ENCODE data around the gene KLK14.

Gene KLK14

GRCh38 chr19:51121257-51121656, 38.6 kb upstream of the KLK14 start:
- Histone ChIP-seq H3K79me2 (ENCODE audit: insufficient read depth, low read length) (no peaks in the 10 kb centered on the region), H2AFZ (ENCODE audit: low read length) (no peak overlapping the region), H4K20me1 (ENCODE audit: insufficient read depth, low read length, poor library complexity, severe bottlenecking) (no peaks in the 10 kb centered on the region), H3K4me3 (ENCODE audit: low read length, poor library complexity, severe bottlenecking) (no peak overlapping the region), H3K36me3 (ENCODE audit: insufficient read depth, low read length) (no peaks in the 10 kb centered on the region), H3K4me1 (ENCODE audit: insufficient read depth, low read length, poor library complexity, severe bottlenecking) (no peaks in the 10 kb centered on the region), H3F3A (ENCODE audit: low read depth) (no peaks in the 10 kb centered on the region), H3K4me2 (ENCODE audit: low read depth, low read length, poor library complexity, severe bottlenecking) (no peak overlapping the region), H3K9ac (ENCODE audit: low read depth, low read length, poor library complexity, severe bottlenecking) (no peak overlapping the region), H3K27me3 (ENCODE audit: insufficient read depth, low read length, poor library complexity, severe bottlenecking) (no peaks in the 10 kb centered on the region), H3K9me2 (replicated peaks; ENCODE audit: low read depth, low read length) (no peaks in the 10 kb centered on the region), H3K9me3 (ENCODE audit: insufficient read depth, low read depth, low read length) (no peaks in the 10 kb centered on the region)
- TF ChIP-seq EZH2phosphoT487 (IDR thresholded peaks at IDR 0.05; ENCODE audit: borderline replicate concordance), result no peak
- TF ChIP-seq, protein P1, sequence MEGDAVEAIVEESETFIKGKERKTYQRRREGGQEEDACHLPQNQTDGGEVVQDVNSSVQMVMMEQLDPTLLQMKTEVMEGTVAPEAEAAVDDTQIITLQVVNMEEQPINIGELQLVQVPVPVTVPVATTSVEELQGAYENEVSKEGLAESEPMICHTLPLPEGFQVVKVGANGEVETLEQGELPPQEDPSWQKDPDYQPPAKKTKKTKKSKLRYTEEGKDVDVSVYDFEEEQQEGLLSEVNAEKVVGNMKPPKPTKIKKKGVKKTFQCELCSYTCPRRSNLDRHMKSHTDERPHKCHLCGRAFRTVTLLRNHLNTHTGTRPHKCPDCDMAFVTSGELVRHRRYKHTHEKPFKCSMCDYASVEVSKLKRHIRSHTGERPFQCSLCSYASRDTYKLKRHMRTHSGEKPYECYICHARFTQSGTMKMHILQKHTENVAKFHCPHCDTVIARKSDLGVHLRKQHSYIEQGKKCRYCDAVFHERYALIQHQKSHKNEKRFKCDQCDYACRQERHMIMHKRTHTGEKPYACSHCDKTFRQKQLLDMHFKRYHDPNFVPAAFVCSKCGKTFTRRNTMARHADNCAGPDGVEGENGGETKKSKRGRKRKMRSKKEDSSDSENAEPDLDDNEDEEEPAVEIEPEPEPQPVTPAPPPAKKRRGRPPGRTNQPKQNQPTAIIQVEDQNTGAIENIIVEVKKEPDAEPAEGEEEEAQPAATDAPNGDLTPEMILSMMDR (conservative IDR thresholded peaks at IDR 0.05; ENCODE audit: low read length), result no peak

- Histone ChIP-seq H3K27me3 (ENCODE audit: insufficient read depth, low read length, poor library complexity, severe bottlenecking) (no peaks in the 10 kb centered on the region), H3K4me3 (ENCODE audit: low read length, poor library complexity, severe bottlenecking) (no peak overlapping the region), H2AFZ (ENCODE audit: low read length) (no peak overlapping the region), H3F3A (ENCODE audit: low read depth) (no peaks in the 10 kb centered on the region), H4K20me1 (ENCODE audit: insufficient read depth, low read length, poor library complexity, severe bottlenecking) (no peaks in the 10 kb centered on the region), H3K9me2 (replicated peaks; ENCODE audit: low read depth, low read length) (no peaks in the 10 kb centered on the region), H3K79me2 (ENCODE audit: insufficient read depth, low read length) (no peaks in the 10 kb centered on the region), H3K4me2 (ENCODE audit: low read depth, low read length, poor library complexity, severe bottlenecking) (no peak overlapping the region), H3K4me1 (ENCODE audit: insufficient read depth, low read length, poor library complexity, severe bottlenecking) (no peaks in the 10 kb centered on the region), H3K9me3 (ENCODE audit: insufficient read depth, low read depth, low read length) (no peaks in the 10 kb centered on the region), H3K9ac (ENCODE audit: low read depth, low read length, poor library complexity, severe bottlenecking) (no peak overlapping the region), H3K36me3 (ENCODE audit: insufficient read depth, low read length) (no peaks in the 10 kb centered on the region)
- TF ChIP-seq, protein P1 (conservative IDR thresholded peaks at IDR 0.05; ENCODE audit: low read length), result no peak
- TF ChIP-seq EZH2phosphoT487 (IDR thresholded peaks at IDR 0.05; ENCODE audit: borderline replicate concordance), result no peak
These were observed 37.5 kb upstream of the KLK14 start for GRCh38 chr19:51120160-51120559.

- no peaks in the 10 kb centered on the region for H3K4me1 ChIP-seq (ENCODE audit: insufficient read depth, low read length, poor library complexity, severe bottlenecking)
- no peaks in the 10 kb centered on the region for H4K20me1 ChIP-seq (ENCODE audit: insufficient read depth, low read length, poor library complexity, severe bottlenecking)
- H3K4me2 ChIP-seq (ENCODE audit: low read depth, low read length, poor library complexity, severe bottlenecking), result no peak overlapping the region
- H3F3A ChIP-seq (ENCODE audit: low read depth), result no peaks in the 10 kb centered on the region
- no peak overlapping the region for H2AFZ ChIP-seq (ENCODE audit: low read length)
- no peak overlapping the region for H3K9ac ChIP-seq (ENCODE audit: low read depth, low read length, poor library complexity, severe bottlenecking)
- H3K9me3 ChIP-seq (ENCODE audit: insufficient read depth, low read depth, low read length), result no peaks in the 10 kb centered on the region
- no peak for TF ChIP-seq EZH2phosphoT487 (IDR thresholded peaks at IDR 0.05; ENCODE audit: borderline replicate concordance)
- TF ChIP-seq, protein P1 (conservative IDR thresholded peaks at IDR 0.05; ENCODE audit: low read length), result no peak
- H3K79me2 ChIP-seq (ENCODE audit: insufficient read depth, low read length), result no peaks in the 10 kb centered on the region
- H3K4me3 ChIP-seq (ENCODE audit: low read length, poor library complexity, severe bottlenecking), result no peak overlapping the region
- H3K27me3 ChIP-seq (ENCODE audit: insufficient read depth, low read length, poor library complexity, severe bottlenecking), result no peaks in the 10 kb centered on the region
- H3K9me2 ChIP-seq (replicated peaks; ENCODE audit: low read depth, low read length), result no peaks in the 10 kb centered on the region
- H3K36me3 ChIP-seq (ENCODE audit: insufficient read depth, low read length), result no peaks in the 10 kb centered on the region
These were observed 36.9 kb upstream of the KLK14 start for GRCh38 chr19:51119611-51120010.

Data from Loucy (cell line).